ENCODE measurements around the gene SFXN3.

The SFXN3 gene

DNA sequence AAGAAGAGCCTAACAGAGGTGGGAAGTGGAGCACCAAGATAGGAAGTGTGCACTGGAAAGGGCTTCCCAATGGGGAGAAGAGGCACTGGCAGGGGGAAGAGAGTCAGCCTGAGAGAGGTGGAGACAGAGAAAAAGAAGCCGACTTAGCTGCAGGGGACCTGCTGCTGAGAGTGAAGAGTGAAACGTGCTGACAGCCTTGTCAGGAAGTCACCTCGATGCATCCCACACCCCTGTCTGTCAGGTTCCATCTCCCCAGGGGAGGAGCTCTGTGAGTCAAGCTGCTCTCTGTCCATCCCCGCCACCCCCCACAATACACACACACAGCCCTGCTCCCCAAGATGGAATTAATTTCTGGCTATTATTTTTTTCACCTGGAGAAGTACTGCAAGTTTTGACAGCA lies 44.7 kb downstream of the SFXN3 start:
- DNase-seq (ENCODE audit: low spot score), result no peak

DNA sequence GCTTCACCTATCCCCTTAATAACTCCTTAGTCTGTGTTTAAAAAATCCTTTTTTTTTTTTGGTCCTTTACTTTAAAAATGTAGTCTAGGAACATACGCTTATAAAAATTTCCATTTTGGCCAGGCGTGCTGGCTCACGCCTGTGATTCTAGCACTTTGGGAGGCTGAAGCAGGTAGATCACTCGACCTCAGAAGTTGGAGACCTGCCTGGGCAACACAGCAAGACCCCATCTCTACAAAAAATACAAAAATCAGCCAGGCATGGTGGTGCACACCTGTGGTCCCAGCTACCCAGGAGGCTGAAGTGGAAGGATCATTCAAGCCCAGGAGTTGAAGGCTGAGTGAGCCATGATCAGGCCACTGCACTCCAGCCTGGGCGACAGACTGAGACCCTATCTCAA lies 45.6 kb downstream of the SFXN3 start:
- DNase-seq (ENCODE audit: low spot score), result no peak

DNA sequence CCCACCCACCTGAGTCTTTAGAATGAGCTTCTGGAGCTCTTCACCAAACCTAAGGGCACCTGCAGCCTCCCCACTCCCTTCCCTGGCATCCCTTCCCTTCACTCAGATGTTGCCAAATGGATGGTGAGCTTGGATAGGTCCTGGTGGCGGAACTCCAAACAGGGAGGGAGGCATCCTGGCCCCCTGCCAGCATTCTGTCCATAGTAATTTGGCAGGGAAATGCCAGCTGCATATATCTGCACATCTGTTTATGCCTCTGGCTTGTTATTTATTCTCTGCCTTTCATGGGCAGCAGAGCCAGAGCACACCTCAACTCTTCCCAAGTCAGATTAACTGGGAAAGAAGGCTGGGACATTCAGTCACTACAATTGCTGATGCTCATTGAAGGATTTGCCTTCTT lies 48.8 kb downstream of the SFXN3 start:
- DNase-seq (ENCODE audit: low spot score), result no peak

DNA sequence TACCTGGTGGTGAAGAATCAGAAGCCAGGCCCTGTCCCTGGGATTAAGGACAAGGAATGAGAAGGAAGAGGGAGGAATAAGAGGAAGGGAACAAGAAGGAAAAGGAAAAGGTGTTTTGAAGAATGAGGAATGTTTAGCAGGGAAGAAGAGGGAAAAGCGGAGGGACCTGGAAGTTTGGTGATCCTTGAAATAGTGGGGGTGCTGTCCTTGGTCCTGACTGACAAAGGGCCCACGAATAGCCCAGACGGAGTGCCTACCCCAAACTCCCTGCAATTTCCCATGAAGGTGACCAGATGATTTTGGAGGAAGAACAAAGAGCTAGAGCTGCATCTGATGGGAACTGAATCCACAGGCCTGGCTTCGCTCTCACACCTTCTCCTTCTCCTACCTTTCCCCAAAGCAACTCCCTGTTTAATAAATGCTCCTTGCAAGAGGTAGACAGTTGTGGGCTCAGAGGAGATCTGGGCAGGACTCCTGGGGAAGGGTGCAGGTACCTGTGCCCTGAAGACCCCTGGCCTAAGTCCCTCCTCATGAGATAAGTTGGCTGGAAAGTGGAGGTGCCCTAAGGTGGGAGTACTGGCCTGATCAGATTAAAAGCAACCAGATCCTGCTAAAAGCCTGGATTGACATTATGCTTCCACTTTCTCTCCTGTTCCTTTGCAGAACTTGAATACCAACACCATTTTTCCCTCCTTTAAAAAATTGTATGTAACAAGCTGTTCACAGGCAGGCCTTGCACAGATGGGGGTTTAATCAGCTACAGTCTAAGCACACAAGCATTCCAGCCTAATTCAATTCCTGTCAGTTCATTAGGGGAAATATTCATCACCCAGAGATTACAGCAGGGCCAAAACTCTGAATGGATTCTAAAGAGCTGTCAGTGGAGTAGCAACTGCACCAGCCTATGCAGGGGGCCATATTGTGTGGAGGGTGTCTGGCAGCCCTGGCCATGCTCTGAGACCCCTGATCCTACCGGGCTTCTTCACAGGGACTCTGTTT lies 50.2 kb downstream of the SFXN3 start:
- peak; percentile 63 for DNase-seq (ENCODE audit: low spot score)

DNA sequence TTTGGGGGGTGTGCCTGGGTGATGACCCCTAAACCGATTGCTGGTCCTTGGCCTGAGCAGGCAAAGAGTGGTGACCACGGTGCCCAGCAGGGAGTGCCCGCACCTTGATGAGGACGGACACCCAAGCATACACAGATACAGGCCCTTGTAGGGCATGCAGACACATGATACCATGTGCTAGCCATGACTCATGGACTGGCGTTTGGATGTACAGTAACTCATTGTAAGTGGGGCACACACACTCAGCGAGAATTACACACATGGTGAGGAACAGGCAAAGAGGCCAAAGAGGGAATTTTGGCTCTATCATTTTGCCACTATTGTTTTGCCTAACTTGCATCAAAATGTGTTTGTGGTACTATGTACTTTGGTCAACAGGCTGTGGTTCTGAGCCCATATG lies 54.8 kb downstream of the SFXN3 start:
- DNase-seq (ENCODE audit: low spot score), result no peak

DNA sequence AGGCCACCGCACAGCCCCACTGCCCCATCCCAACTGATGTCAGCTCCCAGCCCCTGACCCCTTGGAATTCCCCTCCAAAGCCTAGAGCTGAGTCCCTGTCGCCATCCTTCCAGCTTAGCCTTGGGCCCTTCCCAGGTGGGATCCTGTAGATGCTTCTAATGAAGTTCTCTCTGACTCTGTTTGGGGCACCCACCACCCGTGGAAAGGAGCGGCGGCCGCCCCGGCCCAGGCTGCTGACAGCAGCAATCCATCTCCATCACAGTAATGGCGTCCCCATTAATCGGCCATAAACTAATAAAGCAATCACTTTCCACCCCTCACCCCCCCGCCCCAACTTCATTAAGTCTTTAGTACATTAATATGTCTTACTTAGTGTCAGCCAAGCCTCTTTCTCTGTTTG lies 56.3 kb downstream of the SFXN3 start:
- no peak for DNase-seq (ENCODE audit: low spot score)

DNA sequence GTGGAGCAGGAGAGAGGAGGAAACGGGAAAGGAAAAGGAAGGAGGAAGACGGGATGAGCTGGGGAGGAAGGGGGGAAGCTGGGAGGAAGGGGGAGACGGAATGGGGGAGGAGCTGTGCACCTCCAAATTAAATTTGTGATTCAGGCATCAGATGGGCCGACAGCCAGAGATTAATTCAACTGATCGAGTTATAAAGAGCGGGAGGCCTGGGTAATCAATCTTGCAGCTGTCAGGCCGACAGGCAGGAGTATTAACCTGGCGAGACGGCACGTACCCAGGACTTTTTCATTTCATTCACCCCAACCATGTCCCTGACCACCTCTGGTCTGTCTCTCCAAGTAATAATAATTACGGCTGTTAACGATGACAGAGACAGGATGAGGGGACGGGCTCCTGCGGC lies 56.9 kb downstream of the SFXN3 start:
- no peak for DNase-seq (ENCODE audit: low spot score)

DNA sequence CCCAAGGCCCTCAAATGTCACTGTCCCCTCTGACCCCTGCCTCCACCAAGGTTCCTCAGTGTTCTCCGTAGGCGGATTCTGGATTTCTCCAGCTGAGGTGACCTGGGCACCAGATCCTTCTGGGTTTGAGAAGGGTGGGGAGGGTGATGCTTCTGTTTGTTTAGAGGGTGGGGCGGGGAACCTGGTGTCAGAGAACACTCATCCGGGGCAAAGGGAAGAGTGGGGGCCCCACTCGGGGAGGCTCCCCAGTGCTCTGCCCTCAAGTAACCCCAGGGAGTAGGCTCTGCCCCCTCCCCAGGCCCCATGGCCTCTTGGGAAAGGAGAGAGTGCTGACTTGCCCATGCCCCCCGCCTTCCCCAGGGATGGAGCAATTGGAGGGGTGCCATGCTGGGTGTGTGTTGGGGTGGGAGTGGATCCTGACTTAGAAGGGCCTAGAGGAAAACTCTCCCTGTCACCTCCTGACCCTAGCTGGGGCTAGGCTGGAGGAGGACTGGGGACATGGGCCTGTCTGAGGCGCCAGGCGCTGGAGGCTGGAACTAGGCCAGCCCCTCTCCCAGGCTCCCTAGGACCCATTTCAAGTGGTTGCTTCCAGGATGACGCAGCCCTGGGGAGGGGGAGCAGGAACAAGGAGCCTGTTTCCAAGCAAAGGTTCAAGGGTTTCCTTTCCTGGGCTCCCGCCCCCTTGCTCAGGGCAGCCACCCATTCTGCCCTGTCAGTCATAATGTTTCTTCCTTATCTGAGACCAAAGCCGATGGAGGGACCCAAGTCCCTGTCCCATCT lies 58.7 kb downstream of the SFXN3 start:
- DNase-seq (ENCODE audit: low spot score), result no peak

DNA sequence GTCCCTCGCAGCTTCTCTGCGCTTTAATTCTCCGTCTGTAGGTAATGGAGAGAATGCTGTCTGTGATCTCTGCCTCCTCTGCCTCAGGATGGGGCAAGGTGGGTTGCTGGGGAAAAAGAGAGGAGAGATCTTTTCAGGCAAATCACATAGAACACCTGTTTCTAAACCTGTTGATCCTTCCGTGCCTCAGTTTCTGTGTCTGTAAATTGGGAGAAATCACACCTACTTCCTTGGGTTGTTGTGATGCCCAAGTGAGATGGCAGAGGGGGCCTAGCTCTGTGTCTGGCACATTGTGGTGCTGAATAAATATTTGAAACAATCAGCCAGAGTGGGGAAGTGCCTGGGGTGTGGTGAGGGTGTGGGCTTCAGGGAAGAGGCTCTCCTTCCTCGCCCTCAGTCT lies 59.6 kb downstream of the SFXN3 start:
- DNase-seq (ENCODE audit: low spot score), result no peak
